ENCODE measurements around the gene ETF1. TPM values are rescaled to one million over a fixed set of nuclear protein-coding genes. Genes with fewer than 3 reads are reported as not detected.

The ETF1 gene
- total RNA-seq, 2 experiments from 2014 or later = 66.7 to 123 TPM

- Histone ChIP-seq H3K79me2 (ENCODE audit: insufficient read depth, low read depth, low read length) (peaks cover 92% of the 10 kb centered on the region), H4K20me1 (ENCODE audit: insufficient read depth, low read length) (peaks cover 30% of the 10 kb centered on the region), H3K4me1 (ENCODE audit: insufficient read depth, low read length, poor library complexity, severe bottlenecking) (peaks cover 2% of the 10 kb centered on the region), H3K9me3 (ENCODE audit: low read length) (no peaks in the 10 kb centered on the region), H3K36me3 (ENCODE audit: insufficient read depth, low read length) (peaks cover 99% of the 10 kb centered on the region), H2AFZ (ENCODE audit: low read length) (no peak overlapping the region), H3K4me2 (ENCODE audit: low read length) (no peak overlapping the region), H3K27ac (ENCODE audit: low read depth, low read length, poor library complexity, severe bottlenecking) (no peak overlapping the region), H3K4me3 (ENCODE audit: low read depth, low read length, poor library complexity, severe bottlenecking) (no peak overlapping the region), H3K9me2 (ENCODE audit: insufficient read depth, low read length) (no peaks in the 10 kb centered on the region)
- intact Hi-C loops (cut with micrococcal nuclease; ENCODE audit: unreplicated experiment) = no loop called here
- ChIA-PET CTCF (ENCODE audit: unreplicated experiment) (interaction anchor here (0.6 kb wide), 1 partner anchor 517 kb away, joined by 4 read pairs; no protein-coding TSS in a partner anchor), POLR2A (no interaction called here)
- no peak for TF ChIP-seq EZH2phosphoT487 (IDR thresholded peaks at IDR 0.05; ENCODE audit: borderline replicate concordance, low read depth, low read length)
- TF ChIP-seq, protein P1, sequence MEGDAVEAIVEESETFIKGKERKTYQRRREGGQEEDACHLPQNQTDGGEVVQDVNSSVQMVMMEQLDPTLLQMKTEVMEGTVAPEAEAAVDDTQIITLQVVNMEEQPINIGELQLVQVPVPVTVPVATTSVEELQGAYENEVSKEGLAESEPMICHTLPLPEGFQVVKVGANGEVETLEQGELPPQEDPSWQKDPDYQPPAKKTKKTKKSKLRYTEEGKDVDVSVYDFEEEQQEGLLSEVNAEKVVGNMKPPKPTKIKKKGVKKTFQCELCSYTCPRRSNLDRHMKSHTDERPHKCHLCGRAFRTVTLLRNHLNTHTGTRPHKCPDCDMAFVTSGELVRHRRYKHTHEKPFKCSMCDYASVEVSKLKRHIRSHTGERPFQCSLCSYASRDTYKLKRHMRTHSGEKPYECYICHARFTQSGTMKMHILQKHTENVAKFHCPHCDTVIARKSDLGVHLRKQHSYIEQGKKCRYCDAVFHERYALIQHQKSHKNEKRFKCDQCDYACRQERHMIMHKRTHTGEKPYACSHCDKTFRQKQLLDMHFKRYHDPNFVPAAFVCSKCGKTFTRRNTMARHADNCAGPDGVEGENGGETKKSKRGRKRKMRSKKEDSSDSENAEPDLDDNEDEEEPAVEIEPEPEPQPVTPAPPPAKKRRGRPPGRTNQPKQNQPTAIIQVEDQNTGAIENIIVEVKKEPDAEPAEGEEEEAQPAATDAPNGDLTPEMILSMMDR (conservative IDR thresholded peaks at IDR 0.05; ENCODE audit: low read length) = peak; percentile 34; the same call in 1 of the 2 replicates
- BruUV-seq (replicated peaks) = no TSS peak
- no peak for DNase-seq (ENCODE audit: low spot score)
Observed at GRCh38 chr5:138568061-138568824, 25.2 kb upstream of the ETF1 start.

DNA sequence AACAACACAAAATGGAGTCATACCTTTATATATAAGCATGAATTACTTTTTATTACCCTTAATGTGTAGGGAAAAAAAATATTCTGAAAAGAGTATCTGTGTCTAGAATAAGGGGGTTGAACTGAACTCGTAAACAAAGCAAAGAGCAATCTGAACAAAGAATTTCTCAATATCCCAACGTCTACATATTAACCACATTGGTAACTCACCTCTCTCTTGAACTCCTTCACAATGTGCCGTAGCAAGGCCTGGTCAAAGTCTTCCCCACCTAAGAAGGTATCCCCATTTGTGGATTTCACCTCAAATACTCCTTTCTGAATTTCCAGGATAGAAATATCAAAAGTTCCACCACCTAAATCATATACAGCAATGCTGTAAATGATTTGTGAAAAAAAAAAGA is 23.8 kb upstream of the ETF1 start:
- CTCF ChIA-PET (ENCODE audit: unreplicated experiment) = no interaction called here
- Histone ChIP-seq H3K9me3 (ENCODE audit: low read length) (no peaks in the 10 kb centered on the region), H3K36me3 (ENCODE audit: insufficient read depth, low read length) (peaks cover 95% of the 10 kb centered on the region), H3K4me3 (ENCODE audit: low read depth, low read length, poor library complexity, severe bottlenecking) (no peak overlapping the region), H2AFZ (ENCODE audit: low read length) (no peak overlapping the region), H3K27ac (ENCODE audit: low read depth, low read length, poor library complexity, severe bottlenecking) (no peak overlapping the region), H3K4me2 (ENCODE audit: low read length) (no peak overlapping the region), H3K79me2 (ENCODE audit: insufficient read depth, low read depth, low read length) (peaks cover 87% of the 10 kb centered on the region), H4K20me1 (ENCODE audit: insufficient read depth, low read length) (peaks cover 38% of the 10 kb centered on the region), H3K4me1 (ENCODE audit: insufficient read depth, low read length, poor library complexity, severe bottlenecking) (no peaks in the 10 kb centered on the region), H3K9me2 (ENCODE audit: insufficient read depth, low read length) (no peaks in the 10 kb centered on the region)
- no peak for DNase-seq (ENCODE audit: low spot score)
- TF ChIP-seq, protein P1 (conservative IDR thresholded peaks at IDR 0.05; ENCODE audit: low read length) = no peak
- TF ChIP-seq EZH2phosphoT487 (IDR thresholded peaks at IDR 0.05; ENCODE audit: borderline replicate concordance, low read depth, low read length) = no peak
- intact Hi-C loops (cut with micrococcal nuclease; ENCODE audit: unreplicated experiment) = no loop called here
- POLR2A ChIA-PET = interaction anchor here (0.9 to 1.1 kb wide), 2 partner anchors 9 to 107 kb away, joined by 4 to 5 read pairs; partner anchors contain the start of gene HSPA9
- no TSS peak for BruUV-seq (replicated peaks)
